IMR-90 (cell line): ENCODE measurements around the gene C6orf47.

Experiments used
- BHLHE40 ChIP-seq: fragments of 150-350 bp; IDR thresholded peaks from 2 replicates; pipeline ENCODE4 v1.6.1; 2016; ENCODE audit warnings: mild to moderate bottlenecking, low read depth, low read length
- CEBPB ChIP-seq: IDR thresholded peaks from 2 replicates; pipeline ENCODE4 v1.6.1; 2012; ENCODE audit warnings: low read depth, low read length, improper control_type of control experiment
- CHD1 ChIP-seq: IDR thresholded peaks from 2 replicates; pipeline ENCODE4 v1.6.1; 2012; ENCODE audit warnings: low read depth, low read length, improper control_type of control experiment
- CTCF ChIP-seq: conservative IDR thresholded peaks from 2 replicates; pipeline ENCODE4 v1.5.1; 2012; ENCODE audit warnings: mild to moderate bottlenecking, low read depth, low read length, improper control_type of control experiment
- FOS ChIP-seq: fragments of 150-350 bp; IDR thresholded peaks from 2 replicates; pipeline ENCODE4 v1.6.1; 2016; ENCODE audit warnings: low read depth, low read length
- MAFK ChIP-seq: IDR thresholded peaks from 2 replicates; pipeline ENCODE4 v1.6.1; 2012; ENCODE audit warnings: low read depth, low read length, improper control_type of control experiment
- MXI1 ChIP-seq: IDR thresholded peaks from 2 replicates; pipeline ENCODE4 v1.6.1; 2012; ENCODE audit warnings: low read depth, mild to moderate bottlenecking, low read length, moderate library complexity, borderline replicate concordance
- NFE2L2 ChIP-seq: fragments of 150-350 bp; IDR thresholded peaks from 2 replicates; pipeline ENCODE4 v1.6.1; 2016; ENCODE audit warnings: low read depth, mild to moderate bottlenecking, low read length
- POLR2A ChIP-seq: IDR thresholded peaks from 2 replicates; pipeline ENCODE4 v1.6.1; 2012; ENCODE audit warnings: mild to moderate bottlenecking, low read depth, low read length
- RAD21 ChIP-seq: IDR thresholded peaks from 2 replicates; pipeline ENCODE4 v1.6.1; 2012; ENCODE audit warnings: low read length, improper control_type of control experiment
- RFX5 ChIP-seq: IDR thresholded peaks from 2 replicates; pipeline ENCODE4 v1.8.0; 2012; ENCODE audit warnings: low read depth, mild to moderate bottlenecking, low read length, moderate library complexity
- SMC3 ChIP-seq: fragments of 150-350 bp; IDR thresholded peaks from 2 replicates; pipeline ENCODE4 v1.6.1; 2016; ENCODE audit warnings: low read depth, mild to moderate bottlenecking, antibody characterized with exemption, low read length, moderate library complexity
- TF ChIP-seq, protein P1 (sequence below): fragments of 150-350 bp; IDR thresholded peaks from 2 replicates; pipeline ENCODE4 v1.6.1; 2016; ENCODE audit warnings: low read depth, mild to moderate bottlenecking, low read length, moderate library complexity, borderline replicate concordance
- TF ChIP-seq, protein P2 (sequence below): fragments of 150-350 bp; IDR thresholded peaks from 2 replicates; pipeline ENCODE4 v1.6.1; 2017; ENCODE audit warnings: mild to moderate bottlenecking, antibody characterized with exemption, low read length, low read depth

DNA sequence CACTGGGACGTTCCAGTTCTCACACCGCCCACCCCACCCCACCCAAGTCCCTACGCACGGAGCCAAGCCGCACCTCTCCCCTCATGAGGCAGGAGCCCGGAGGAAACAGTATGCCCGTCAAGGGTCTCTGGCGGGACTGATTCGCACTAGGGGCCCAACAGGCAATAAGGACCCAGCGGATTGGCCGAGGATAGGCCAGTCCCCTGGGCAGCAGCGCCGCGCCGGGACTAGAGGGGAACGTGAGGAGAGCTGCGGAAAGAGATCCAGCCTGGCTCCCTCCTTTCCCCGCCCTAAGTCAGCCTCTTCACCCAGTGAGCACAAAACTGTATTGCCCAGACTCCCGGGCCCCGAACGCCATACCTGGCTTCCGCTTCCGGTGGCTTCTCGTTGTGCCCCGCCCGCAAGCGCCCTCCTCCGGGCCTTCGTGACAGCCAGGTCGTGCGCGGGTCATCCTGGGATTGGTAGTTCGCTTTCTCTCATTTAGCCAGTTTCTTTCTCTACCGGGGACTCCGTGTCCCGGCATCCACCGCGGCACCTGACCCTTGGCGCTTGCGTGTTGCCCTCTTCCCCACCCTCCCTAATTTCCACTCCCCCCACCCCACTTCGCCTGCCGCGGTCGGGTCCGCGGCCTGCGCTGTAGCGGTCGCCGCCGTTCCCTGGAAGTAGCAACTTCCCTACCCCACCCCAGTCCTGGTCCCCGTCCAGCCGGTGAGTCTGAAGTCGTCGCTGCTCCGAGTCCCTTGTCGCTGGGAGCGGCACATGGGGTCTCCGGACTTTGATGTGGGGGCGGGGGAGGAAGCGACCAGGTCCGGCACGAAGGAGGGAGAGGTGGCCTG, 5.1 kb upstream of the C6orf47 start, which contains the start of gene CSNK2B:
- TF ChIP-seq FOS: no peak
- no peak for TF ChIP-seq CTCF
- TF ChIP-seq MAFK: no peak
- no peak for TF ChIP-seq RAD21
- TF ChIP-seq, protein P1, sequence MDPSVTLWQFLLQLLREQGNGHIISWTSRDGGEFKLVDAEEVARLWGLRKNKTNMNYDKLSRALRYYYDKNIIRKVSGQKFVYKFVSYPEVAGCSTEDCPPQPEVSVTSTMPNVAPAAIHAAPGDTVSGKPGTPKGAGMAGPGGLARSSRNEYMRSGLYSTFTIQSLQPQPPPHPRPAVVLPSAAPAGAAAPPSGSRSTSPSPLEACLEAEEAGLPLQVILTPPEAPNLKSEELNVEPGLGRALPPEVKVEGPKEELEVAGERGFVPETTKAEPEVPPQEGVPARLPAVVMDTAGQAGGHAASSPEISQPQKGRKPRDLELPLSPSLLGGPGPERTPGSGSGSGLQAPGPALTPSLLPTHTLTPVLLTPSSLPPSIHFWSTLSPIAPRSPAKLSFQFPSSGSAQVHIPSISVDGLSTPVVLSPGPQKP: no peak
- TF ChIP-seq POLR2A: peak; percentile 70
- no peak for TF ChIP-seq CHD1
- TF ChIP-seq, protein P2, sequence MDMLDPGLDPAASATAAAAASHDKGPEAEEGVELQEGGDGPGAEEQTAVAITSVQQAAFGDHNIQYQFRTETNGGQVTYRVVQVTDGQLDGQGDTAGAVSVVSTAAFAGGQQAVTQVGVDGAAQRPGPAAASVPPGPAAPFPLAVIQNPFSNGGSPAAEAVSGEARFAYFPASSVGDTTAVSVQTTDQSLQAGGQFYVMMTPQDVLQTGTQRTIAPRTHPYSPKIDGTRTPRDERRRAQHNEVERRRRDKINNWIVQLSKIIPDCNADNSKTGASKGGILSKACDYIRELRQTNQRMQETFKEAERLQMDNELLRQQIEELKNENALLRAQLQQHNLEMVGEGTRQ: peak; percentile 85
- 0 out of 2 replicates have a peak, but pooled peaks have one; percentile 8 for TF ChIP-seq MXI1
- TF ChIP-seq CEBPB: no peak
- no peak for TF ChIP-seq RFX5
- TF ChIP-seq SMC3: no peak
- TF ChIP-seq NFE2L2: no peak
- TF ChIP-seq BHLHE40: peak; percentile 19; the same call in 1 of the 2 replicates
